Stimulated activated CD8-positive, alpha-beta memory T cell treated with anti-CD3 and anti-CD28 coated beads, Interleukin-15, amount 100 ng/mL, for 4 hours (primary cell): ENCODE results near the gene SLC35F4.
"Not testable (repeated sequence)": the region's sequence is repeated elsewhere in the genome, so short reads cannot be mapped to it uniquely, and the experiment has no call there.

Experiments
- DNase-seq, 2 donors: peaks; one replicate each; pipeline ENCODE4 v3.0.0-alpha.2; 2020; ENCODE audit warnings: low read depth in 2 of 2

Gene SLC35F4

DNA sequence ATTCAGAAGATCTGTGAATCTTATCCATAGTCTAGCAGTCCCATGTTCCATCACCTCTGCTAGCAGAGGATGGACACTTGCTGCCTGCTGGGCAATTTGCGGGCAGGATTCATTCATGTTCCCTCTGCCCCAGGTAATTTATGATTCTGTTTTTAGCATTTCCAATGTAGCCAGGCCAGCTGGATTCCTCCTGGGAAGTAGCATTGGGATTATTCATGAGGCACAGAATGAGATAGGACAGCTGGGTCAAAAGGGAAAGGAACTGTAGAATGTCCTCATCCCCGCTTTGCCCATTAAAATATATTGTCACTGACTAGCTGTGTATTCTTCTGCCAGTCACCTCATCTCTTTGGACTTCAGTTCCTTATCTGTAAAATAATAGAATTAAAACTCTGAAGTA, 68.7 kb downstream of the SLC35F4 start:
- no peak for DNase-seq

DNA sequence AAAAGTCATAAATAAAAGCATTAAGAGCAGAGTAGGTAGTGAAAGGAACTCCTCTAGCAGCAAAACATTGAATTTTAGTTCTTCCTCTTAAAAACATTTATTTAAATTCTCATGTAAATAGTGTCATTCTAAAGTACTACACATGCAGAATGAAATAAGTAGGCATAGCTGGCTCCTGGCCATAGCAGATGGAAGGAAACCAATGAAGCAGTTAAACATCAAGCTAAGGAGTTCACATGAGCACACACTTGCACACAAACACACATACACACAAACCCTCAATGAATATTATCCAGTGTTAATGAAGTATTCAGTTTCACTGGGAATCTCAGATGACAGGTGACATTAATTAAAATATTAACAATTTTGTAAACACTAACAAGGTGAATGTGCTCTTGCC, 69.3 kb downstream of the SLC35F4 start:
- no peak for DNase-seq

DNA sequence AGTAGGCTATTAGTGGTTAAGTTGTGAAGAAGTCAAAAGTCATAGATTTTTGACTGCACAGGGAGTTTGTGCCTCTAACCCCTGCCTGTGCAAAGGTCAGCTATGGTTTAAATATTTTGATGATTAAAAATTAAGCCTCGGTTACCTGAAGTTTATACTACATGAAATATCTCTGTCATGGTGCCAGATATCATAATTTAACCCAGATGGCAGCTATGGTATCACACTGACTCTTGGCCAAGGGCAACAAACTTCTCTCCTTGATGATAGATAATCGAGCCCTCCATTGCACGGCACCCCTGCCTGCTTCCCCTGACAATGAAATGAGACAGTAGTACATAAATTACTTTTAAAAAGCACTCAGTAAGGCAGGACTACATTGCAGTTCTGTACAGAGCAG, 80.8 kb downstream of the SLC35F4 start:
- no peak for DNase-seq

DNA sequence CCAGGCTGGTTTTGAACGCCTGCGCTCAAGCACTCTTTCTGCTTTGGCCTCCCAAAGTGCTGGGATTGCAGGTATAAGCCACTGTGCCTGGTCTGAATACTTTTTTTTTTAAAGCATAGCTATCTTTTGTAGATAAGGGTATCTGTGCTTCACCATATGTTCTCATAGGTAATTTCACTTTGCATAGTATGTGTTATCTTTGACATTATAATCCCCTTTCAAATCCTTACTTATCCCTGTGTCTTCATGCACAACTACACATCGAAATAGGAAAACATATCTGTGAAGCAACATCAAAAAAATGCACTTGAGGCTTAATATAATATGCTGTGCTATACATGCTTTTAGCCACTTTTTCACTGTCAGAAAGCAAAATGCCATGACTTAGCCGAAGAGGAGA, 94.1 kb downstream of the SLC35F4 start:
- no peak for DNase-seq

DNA sequence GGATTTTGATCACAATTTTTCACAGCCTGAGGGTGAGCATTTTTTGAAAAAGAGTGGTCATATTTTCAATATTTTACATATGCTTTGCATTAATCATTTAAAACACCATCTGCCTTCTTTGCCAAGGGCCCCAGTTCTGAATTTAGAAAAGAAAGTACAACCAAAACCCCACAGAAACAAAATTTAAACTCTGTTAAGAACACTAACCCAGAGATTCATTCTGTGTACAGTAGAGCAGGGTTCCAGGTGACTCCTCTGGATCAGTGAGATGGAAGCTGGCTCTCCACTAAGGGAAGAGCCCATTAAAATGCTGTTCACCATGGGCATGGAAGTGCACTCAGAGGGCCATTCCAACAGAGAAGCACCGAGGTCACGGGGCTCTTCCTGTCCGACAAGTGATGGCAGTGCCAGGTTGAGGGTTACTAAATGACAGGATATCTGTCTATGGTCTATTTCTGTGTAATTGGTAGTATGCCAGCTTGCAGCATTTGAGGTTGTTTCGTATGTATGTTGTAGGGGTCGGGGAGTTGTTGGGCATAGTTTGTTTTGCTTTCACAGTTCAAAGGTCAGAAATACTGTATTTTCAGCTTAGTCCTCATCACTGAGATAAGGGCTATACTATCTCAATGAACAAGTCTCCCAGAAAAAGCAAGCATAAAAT, 95.9 kb downstream of the SLC35F4 start:
- no peak for DNase-seq

DNA sequence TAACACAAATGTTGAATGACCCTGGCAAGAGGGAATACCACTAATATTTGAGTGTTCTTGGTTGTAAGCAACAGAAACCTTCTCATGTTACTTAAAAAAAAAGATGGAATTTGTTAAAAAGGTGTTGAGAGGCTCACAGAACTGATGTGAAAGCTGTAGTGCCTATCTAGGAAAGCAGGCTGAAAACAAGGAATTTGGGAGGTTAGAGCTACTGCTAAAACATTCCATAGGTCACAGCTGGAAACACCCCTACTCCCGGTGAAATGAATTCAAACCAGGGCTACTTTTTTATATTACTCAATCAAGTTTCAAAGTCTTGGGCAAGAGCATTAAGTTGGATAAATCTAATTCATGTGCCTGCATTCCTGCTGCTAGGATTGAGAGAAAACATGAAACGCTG, 104.1 kb downstream of the SLC35F4 start:
- no peak for DNase-seq

DNA sequence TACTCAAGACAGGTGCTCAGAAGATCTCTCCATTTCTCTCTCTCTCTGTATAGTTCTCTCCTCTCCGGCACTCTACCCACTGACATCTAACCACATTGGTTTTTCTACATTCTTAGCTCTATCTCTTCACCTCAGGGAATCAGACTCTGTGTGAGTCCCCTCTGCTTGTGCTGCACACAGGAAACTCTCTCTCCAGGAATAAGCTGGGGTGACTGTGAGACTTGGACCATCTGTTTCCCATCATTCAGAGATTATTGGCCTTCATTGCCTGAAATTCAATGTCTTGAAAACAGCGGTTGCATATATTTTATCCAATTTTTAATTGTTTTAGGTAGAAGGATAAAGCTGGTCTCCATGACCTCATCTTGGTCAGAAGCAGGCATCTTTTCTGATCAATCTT, 105.0 kb downstream of the SLC35F4 start:
- no peak for DNase-seq

DNA sequence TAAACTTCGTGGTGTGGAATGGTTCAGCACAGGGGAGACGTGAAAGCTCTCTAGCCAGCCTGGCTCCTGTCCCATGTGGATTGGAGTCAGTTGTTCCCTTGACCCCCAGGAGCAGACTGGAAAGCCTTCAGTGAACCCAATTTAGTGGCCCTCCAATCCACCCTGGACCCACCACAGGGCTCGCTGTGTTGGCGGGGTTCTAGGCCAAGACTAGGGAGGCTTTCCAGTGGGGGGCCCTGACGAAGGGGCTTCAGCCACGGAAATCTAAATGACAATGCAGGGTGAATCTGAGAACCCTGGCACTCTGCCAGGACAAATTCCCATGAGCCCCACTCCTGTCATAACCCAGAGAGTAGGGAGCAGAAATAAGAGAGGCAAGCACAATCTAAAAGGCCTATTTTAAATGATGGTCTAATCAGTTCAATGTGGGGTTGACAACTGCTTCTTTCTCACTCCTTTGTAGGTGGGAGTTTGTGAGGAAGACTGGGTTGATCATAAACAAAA, 110.8 kb downstream of the SLC35F4 start:
- DNase-seq: no peak

DNA sequence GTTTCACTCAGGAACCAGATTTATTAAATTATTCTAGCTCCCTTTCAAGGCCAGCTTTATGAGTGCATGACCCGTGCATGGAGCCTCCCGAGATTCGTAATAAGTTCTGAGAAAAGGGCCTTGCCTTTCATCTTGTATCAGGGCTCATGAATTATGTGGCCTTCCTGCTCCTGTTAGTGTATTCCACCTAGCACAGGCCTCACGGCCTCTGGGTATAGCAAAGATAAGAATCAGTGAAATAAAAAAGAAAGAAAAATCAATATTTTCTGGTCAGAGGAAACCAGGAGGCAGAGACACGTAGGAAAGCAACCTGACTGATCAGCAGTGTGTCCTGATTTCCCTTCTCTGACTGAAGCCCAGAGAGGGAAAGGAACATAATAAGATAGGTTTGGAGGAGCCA, 111.4 kb downstream of the SLC35F4 start:
- no peak for DNase-seq

DNA sequence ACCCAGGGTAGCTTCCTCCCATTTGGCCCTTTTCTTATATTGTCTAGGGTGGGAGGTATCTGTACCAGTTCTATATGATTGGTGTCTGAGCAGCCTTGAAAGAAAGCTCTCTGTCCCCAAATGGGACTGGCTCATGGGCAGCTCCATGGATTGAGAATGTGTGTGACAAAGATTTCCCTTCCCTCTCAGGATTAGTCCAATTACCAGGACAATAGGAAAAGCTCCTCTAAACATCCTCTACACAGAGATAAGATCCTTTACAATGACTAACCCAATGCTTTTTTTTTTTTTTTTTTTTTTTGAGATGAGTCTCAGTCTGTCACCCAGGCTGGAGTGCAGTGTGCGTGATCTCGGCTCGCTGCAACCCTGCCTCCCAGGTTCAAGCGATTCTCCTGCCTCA, 112.1 kb downstream of the SLC35F4 start:
- no peak for DNase-seq

DNA sequence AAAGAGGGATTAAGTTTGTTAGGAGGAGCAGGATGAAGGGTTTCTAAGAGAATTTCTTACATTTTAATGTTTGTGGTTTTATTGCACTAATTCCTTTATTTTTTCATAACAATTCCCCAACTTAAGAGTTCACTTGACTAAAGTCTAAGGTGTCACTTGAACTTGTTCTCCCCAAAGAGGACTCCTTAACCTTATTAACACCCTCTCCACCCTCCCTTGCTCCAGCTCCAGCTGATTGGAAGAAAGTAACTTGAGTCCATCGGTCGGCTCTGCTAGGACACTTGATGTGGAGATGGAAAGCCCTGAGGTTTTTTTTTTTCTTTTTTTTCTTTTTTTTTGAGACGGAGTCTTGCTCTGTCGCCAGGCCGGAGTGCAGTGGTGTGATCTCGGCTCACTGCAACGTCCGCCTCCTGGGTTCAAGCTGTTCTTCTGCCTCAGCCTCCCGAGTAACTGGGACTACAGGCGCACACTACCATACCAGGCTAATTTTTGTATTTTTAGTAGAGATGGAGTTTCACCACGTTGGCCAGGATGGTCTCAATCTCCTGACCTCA, 113.7 kb downstream of the SLC35F4 start:
- not testable (repeated sequence) for DNase-seq

DNA sequence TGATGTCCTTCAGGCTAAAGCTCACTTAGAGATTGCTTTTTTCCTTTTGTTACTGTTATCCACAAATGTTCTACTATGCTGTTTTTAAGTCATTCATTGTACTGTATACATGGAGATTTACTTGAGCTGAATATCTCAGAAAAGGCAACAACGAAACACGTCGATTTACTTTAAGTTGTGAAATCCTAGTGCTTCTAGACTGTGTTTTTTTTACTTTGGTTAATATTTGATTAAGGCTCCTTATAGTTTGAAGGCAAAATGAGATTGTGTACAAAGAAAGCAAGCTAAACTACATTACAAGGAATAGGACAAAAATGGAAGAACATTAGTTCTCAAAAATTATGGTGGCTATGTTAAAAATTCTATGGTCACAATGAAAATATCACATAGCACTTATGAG, 114.5 kb downstream of the SLC35F4 start:
- no peak for DNase-seq

DNA sequence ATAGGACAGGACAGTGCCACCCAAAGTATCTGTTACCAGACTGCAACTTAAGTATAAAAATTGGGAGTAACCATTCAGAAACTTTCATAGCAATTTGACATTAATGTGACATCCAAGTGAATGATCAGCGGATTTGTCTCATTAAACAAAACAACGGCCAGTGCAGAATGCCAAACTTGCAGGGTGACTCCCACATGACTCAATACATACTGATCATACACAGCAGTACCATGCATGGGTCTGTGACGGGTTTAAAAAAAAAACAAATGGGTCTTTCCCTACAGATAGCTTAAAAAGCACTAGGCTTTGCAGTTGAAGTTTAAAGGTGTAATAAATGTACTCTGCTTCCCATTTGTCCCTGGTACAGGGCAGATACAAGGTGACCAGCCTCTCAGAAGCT, 116.6 kb downstream of the SLC35F4 start:
- no peak for DNase-seq

DNA sequence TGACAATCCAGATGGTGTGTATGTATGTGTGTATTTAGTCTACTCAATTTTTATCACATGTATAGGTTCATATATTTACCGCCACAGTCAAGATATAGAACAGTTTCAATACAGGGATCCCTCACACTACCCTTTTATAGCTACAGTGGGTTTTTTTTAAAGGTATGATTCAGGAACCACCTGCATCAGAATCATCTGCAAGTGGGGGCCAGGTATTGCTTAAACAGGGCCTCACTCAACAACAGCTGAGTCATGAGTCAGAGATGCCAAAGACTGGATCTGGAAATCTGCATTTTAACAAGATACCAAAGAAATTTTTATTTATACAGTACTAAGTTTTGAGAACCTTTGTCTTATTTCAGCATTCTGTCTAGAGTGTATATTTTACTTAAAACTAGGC, 117.6 kb downstream of the SLC35F4 start:
- DNase-seq: no peak

DNA sequence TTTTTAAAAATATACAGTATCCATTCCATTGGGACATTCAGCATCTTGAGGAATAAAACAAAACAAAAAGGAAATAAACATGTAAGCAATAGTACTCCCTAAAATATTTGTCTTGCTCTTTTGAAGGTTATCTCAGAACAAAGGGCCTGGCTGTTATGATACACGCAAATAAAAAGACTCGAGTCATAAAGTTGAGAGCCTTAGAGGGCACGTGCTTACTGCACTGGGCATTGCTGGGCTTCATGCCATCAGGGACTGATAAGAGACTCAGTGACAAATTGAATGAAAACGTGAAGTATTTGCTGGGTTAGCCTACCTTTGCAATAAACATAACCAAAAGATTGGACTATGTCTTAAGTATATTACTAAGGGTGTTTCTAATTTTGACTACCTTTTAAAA, 118.9 kb downstream of the SLC35F4 start:
- DNase-seq: no peak

DNA sequence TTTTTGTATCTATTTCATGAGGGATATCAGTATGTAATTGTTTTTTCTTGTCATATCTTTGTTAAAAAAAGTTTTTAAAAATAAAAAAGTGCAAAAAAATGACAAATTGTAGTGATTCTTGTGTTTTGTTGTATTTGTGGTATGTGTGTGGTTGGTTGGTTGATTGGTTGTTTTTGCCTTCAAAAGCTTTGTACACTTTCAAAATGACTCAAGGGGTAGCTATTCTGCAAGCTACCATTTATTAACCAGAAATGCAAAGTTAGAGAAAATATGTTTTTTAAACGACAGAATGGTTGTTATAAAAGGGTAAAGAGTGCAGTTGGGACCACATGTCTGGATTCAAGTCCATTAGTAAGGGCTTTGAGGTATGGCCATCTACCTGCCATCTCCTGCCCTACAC, 119.3 kb downstream of the SLC35F4 start:
- no peak for DNase-seq

DNA sequence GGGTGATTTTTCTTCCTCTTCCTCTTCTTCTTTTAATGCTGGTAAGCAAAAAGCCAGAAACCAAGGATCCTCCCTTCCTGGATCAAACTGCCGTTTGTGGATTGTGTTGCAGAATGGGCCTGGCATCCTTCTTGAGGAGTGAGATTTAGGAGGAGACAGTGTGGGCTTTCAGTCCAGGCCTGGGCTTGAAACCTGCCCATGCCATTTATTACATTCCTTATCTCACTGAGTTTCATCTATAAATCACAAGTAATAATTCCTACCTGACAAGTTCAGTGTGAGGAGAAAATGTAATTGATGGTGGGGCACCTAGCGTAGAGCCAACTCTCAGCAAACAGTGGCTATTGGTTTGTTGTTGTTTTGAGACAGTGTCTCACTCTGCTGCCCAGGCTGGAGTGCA, 126.4 kb downstream of the SLC35F4 start:
- no peak for DNase-seq

DNA sequence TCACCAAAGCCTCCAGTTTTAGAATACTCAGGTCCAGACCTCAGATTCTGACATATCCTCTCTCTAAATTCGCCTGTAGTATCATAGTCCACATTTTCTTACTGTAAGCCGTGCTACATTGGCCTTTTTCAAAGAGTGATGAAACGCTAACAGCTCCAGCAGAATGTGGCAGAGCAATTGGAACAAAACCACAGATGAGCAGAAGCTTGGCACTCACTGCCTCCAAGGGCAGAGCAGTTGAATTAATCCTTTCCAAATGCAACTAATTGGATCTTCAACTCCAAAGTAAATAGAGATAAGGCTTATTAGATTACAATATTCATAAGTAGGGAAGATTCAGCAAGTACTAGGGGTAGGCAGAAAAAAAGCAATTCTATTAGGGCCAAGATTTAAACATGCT, 128.3 kb downstream of the SLC35F4 start:
- no peak for DNase-seq

DNA sequence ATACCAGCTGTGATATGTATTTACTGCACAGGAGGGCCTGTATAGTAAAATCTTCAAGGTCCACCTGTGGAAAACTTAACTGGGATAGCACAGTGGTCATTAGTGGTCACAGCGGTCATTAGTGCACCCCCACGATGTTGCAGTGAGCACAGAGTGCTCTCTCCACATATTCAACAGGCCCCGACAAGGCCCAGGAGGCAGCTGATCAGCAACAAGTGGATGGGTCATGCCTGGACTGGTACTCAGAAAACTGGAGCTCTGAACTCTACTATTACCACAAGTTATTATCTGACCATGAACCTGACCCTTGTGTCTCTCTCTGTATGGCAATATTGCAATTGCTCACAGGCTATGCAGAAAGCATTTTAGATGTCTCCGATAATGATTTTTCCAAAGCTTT, 129.5 kb downstream of the SLC35F4 start:
- DNase-seq: no peak

DNA sequence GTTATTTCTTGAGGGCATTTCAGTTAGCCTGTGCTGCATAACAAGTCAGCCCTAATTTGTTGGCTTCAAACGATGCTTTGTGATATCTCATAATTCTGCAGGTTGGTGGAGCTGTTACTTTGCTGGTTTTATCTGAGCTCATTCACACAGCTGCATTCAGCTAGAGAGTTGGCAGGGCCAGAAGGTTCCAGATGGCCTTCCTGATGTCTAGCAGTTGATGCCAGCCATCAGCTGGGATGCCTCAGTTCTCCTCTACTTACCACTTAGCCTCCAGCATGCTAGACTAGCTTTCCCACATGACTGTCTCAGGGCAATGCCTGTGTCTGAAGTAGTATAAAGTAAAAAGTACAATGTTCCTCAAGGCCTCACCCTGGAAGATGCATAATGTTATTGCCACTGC, 130.6 kb downstream of the SLC35F4 start:
- DNase-seq: no peak

DNA sequence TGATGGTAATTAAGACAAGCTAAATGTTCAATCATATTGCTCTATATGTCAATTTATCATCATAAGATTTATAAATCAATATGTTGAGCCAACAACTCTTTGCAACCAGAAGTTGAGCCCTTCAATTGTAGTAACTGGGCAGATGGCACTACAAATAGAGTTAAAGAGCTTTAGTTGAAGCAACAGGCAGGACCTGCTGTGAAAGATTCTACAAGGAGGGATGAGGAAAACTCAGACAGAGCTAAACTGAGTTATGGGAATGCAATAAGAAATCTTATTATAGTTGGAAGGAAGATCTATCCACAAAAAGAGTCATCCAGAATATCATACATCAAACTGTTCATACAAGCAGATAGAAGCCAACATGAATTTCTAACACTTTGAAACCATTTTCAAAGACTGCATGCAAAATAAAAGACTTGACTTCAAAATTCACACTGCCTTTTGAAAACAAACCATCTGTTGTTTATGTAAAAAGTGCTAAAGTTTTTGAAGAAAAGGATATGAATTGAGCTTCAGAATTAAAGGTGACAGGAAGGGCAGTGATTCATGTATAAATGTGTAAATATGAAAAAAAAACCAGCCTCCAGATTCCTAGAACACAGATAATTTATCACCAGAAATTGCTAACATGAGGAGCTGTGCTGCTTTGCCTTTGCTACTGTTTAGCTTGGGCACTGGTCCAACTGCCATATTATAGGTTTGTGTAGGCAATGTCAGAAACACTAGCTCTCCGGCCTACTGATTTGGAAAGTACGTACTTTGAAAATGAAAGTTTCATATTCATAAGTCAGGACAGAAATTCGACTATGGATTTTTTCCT, 133.2 kb downstream of the SLC35F4 start:
- DNase-seq: no peak

DNA sequence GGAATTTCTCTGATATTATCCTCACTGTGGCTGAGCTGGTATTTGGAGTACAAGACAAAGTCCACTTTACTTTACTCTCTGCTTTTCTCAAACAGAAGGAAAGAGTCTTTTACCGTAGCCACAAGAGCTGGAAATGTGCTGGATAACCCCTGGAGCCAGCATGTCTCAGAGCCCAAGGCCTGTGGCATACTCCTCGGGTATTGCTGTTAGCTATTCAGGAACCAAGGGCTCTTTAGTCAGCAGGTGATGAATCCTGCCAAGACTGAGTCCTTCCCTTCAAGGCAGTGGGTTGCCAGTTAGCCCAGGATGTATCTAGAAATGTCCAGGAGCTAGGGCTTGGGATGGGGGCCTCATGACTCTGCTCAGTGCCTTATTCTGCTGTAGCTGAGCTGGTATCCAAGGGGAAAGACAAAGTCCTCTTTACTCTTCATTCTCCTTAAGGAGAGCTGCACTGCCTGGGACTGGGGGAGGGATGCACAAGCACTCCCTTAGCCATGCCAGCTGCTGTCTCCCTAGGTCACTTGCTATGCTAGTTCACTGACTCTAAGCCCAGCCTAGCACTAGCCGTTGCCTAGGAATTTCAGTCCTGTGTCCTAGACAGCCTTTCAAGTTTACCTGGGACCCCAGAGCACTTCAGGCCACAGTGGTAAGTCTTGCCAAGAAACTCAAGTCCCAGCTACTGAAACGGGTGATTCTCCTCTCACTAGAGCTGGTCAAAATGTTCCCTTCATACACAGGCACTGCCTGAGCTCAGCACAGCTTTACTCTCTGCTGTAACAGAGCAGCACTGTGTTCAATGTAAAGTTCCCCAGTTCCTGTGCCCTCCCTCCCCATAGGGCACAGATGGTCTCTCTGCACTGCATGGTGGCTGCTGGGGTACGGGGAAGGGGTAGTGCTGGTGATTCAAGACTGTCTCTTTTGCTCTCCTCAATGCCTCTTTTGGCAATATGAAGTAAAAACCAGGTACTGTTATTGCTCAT, 136.4 kb downstream of the SLC35F4 start:
- no peak for DNase-seq
